AG09319 (cell line): ENCODE data around the gene NPAS3.

ENCODE experiments used
- DNase-seq: peaks from one replicate; pipeline ENCODE4 v3.0.0-alpha.2; 2010; ENCODE audit warnings: low read depth; ENCODE audit errors: extremely low read depth
- TF ChIP-seq, protein P1 (sequence below): IDR thresholded peaks from 2 replicates; pipeline ENCODE4 v1.5.1; 2011; ENCODE audit warnings: low read depth, mild to moderate bottlenecking, inconsistent platforms, low read length, moderate library complexity

NPAS3 gene

DNA sequence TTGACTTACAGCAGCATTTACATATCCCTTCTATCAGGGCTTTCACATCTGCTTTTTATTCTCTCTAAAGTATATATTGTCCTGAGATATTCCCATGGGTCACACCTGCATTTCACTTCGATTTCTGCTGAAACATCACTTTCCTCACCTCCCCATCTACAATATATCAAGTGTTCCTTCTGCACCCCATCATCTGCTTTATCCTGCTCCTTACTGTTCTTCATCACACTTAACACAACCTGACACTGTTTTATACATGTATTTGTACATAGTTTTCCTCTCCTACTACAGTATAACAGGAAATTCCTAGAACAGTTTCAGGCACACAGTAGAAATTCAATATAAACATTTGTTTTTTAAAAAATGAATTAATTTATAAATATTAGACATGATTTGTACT lies 809.1 kb downstream of the NPAS3 start:
- no peak for DNase-seq
- TF ChIP-seq, protein P1, sequence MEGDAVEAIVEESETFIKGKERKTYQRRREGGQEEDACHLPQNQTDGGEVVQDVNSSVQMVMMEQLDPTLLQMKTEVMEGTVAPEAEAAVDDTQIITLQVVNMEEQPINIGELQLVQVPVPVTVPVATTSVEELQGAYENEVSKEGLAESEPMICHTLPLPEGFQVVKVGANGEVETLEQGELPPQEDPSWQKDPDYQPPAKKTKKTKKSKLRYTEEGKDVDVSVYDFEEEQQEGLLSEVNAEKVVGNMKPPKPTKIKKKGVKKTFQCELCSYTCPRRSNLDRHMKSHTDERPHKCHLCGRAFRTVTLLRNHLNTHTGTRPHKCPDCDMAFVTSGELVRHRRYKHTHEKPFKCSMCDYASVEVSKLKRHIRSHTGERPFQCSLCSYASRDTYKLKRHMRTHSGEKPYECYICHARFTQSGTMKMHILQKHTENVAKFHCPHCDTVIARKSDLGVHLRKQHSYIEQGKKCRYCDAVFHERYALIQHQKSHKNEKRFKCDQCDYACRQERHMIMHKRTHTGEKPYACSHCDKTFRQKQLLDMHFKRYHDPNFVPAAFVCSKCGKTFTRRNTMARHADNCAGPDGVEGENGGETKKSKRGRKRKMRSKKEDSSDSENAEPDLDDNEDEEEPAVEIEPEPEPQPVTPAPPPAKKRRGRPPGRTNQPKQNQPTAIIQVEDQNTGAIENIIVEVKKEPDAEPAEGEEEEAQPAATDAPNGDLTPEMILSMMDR = no peak

GRCh38 chr14:33754261-33754660 lies 815.6 kb downstream of the NPAS3 start:
- no peak for DNase-seq
- TF ChIP-seq, protein P1 = no peak

GRCh38 chr14:33755358-33755757 lies 816.7 kb downstream of the NPAS3 start:
- TF ChIP-seq, protein P1 = no peak
- DNase-seq = no peak

DNA sequence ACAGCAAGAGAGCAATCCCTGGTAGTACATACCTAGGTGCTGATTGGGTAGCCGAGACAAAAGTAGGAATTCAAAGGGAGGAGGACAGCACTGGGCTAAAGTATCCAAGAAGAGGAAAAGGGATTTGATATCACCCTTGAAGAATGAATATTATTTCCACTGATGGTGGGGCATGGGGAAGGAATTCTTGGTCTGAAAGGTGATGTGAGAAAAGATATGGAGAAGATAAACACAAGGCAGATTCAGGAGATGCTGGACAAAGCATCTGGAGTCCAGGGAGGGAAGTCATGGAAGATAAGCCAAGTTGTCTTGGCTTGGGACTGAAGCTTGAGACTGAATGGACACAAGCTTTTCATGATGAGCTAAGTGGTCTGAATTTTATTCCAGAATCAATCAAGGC lies 818.2 kb downstream of the NPAS3 start:
- DNase-seq = no peak
- TF ChIP-seq, protein P1 = no peak

DNA sequence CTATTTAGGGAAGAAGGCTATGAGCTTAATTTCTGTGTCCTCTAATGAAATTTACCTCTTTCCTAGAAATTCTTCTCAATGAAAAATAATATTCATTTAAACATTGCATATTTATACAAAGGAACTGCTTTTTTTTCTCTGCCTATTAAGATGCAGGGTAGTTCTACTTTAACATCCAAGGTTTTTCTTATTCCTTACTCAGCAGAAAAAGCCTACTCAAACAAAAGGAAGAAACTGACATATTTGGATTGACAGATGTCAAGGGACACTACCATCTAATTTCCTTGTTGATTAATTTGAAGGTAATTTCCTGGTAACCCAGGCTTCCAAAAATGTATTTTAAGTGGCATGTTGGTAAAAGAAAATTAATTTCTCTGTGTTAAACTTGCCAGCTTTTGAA lies 819.9 kb downstream of the NPAS3 start:
- TF ChIP-seq, protein P1 = no peak
- DNase-seq = no peak

- no peak for DNase-seq
- TF ChIP-seq, protein P1 = no peak
Measured at GRCh38 chr14:33762161-33762851, 823.6 kb downstream of the NPAS3 start.

- TF ChIP-seq, protein P1 = no peak
- no peak for DNase-seq
Measured at GRCh38 chr14:33764876-33765650, 826.4 kb downstream of the NPAS3 start.
